Measurements from ENCODE around the gene COL5A1. TPM values are rescaled to one million over a fixed set of nuclear protein-coding genes. Genes with fewer than 3 reads are reported as not detected.

The COL5A1 gene
- total RNA-seq, 1 experiment from 2014 or later = 165 TPM

DNA sequence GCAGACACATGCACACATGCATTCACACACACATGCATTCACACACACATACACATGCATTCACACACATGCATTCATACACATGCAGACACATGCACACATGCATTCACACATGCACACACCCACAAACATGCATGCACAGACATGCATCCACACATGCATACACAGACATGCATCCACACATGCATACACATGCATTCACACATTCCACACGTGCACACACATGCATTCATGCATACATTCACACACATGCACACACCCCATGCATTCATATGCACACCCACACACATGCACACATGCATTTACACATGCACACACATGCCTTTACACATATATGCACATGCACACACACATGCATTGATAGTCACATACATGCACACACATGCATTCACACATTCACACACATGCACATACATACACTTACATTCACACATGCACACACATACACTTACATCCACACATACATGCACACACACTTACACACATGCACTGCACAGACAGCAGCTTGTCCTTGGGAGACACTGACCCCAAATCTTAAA, 106.4 kb downstream of the COL5A1 start:
- peaks cover 85% of the 10 kb centered on the region for H3K36me3 ChIP-seq
- H3K4me1 ChIP-seq (replicated peaks) = no peaks in the 10 kb centered on the region
- no peaks in the 10 kb centered on the region for H3K27me3 ChIP-seq (replicated peaks)
- no peaks in the 10 kb centered on the region; the same call in 1 of the 2 replicates for H3K9me3 ChIP-seq (replicated peaks)
- no peak overlapping the region for H3K4me3 ChIP-seq
- no peak for DNase-seq (ENCODE audit: low read depth in 1 of 2, low spot score in 2 of 2)
- no peak overlapping the region for H3K27ac ChIP-seq

DNA sequence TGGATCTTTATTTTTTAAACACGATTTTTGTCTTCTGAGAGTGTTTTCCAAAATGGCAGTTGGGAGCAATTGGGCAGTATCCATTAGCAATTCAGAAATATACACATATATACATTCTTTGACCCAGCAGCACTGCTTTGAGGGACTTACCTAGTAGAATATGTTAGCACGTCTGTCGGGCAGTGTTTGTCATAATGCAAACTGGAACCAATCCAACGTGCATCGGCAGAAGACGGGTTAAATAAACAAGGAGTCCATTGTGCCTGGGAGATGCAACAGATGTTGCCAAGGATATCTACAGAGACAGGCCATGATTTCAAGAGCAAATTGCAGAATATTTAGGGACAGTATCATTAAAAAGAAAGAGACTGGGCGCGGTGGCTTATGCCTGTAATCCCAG, 107.0 kb downstream of the COL5A1 start:
- H3K27me3 ChIP-seq (replicated peaks) = no peaks in the 10 kb centered on the region
- H3K9me3 ChIP-seq (replicated peaks) = no peaks in the 10 kb centered on the region; the same call in 1 of the 2 replicates
- H3K27ac ChIP-seq = no peak overlapping the region
- H3K4me1 ChIP-seq (replicated peaks) = no peaks in the 10 kb centered on the region
- DNase-seq (ENCODE audit: low read depth in 1 of 2, low spot score in 2 of 2) = no peak
- H3K36me3 ChIP-seq = peaks cover 84% of the 10 kb centered on the region
- no peak overlapping the region for H3K4me3 ChIP-seq

DNA sequence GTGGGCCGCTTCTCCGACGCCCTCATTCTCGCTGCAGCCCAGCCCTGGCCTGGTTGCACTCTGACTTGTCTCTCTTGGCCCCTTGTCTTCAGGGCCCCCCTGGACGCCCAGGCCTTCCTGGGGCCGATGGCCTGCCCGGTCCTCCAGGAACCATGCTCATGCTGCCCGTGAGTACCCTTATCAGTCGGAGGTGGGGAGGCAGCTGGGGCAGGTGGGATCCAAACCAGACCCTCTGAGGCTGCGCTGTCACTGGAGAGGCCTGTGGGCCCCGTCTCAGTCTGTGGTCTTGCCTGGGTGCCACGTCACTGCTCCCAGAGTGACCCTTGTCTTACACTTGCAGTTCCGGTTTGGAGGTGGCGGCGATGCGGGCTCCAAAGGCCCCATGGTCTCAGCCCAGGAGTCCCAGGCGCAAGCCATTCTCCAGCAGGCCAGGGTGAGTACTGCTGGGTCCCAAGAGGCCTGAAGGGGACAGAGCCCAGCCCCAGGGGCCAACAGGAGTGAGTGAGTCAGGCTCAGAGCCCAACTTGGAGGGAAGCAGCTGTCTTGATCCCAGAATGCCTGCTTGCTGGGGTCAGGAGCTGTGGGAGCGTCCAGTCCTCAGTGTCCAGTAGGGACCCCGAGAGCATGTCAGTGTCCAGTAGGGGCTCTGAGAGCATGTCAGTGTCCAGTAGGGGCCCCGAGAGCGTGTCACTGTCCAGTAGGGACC, 109.0 kb downstream of the COL5A1 start:
- H3K36me3 ChIP-seq = peaks cover 84% of the 10 kb centered on the region
- no peak overlapping the region for H3K27ac ChIP-seq
- no peak overlapping the region for H3K4me3 ChIP-seq
- H3K27me3 ChIP-seq (replicated peaks) = no peaks in the 10 kb centered on the region
- DNase-seq (ENCODE audit: low read depth in 1 of 2, low spot score in 2 of 2) = no peak
- H3K4me1 ChIP-seq (replicated peaks) = no peaks in the 10 kb centered on the region
- H3K9me3 ChIP-seq (replicated peaks) = no peaks in the 10 kb centered on the region; the same call in 1 of the 2 replicates

DNA sequence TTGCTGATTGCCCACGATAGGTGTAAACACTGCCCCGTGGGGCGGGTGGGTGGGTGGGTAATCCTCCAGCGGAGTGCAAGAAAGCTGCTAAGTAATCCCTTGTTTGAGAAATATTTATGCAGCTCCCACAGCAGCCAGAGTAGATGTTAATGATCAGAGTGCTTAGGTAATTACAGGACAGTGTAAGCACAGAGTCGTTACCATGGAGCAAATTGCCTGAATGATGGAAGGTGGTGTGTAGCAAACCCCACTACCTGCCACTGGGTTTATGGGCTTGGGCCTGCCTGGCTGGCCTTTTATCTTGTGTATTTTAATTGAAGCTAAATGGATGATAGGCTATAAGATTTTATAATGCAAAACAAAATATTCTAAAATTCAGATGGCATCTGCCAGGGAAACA, 110.0 kb downstream of the COL5A1 start:
- Histone ChIP-seq H3K4me3 (no peak overlapping the region), H3K9me3 (replicated peaks) (no peaks in the 10 kb centered on the region; the same call in 1 of the 2 replicates), H3K4me1 (replicated peaks) (no peaks in the 10 kb centered on the region), H3K27ac (no peak overlapping the region), H3K36me3 (peaks cover 84% of the 10 kb centered on the region), H3K27me3 (replicated peaks) (no peaks in the 10 kb centered on the region)
- no peak for DNase-seq (ENCODE audit: low read depth in 1 of 2, low spot score in 2 of 2)

DNA sequence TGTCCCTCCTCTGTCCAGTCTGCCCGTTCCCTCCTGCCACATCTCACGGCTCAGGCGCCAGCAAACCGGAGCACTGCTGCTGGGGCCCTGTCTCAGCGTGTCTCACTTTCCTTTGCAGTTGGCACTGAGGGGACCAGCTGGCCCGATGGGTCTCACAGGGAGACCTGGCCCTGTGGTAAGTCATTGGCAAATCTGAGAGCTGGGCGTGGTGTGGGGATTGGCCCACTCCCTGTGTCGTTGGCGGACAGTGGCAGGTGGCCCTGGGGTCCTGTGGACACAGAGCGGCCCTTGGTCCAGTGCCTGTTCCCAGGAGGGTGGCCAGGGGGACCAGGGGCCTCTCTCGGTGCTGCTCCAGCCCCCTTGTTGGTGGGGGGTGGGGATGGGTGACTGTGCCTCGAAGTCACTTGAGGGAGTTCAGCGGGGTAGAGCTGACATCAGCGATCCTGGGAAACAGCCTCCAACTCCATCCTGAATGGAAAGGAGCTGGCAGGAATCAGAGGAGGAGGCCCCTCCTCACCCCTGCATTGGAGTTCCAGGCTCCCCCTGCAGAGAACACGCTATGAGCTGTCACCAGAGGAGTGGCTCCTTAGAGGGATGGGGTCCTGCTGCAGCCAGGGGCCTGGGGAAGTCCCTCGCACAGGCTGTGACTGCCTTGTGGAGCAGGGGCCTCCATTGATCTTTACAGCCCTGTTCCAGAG, 111.0 kb downstream of the COL5A1 start:
- Histone ChIP-seq H3K27ac (no peak overlapping the region), H3K36me3 (peaks cover 85% of the 10 kb centered on the region), H3K4me3 (no peak overlapping the region), H3K27me3 (replicated peaks) (no peaks in the 10 kb centered on the region), H3K9me3 (replicated peaks) (no peaks in the 10 kb centered on the region; the same call in 1 of the 2 replicates), H3K4me1 (replicated peaks) (no peaks in the 10 kb centered on the region)
- DNase-seq (ENCODE audit: low read depth in 1 of 2, low spot score in 2 of 2) = no peak

DNA sequence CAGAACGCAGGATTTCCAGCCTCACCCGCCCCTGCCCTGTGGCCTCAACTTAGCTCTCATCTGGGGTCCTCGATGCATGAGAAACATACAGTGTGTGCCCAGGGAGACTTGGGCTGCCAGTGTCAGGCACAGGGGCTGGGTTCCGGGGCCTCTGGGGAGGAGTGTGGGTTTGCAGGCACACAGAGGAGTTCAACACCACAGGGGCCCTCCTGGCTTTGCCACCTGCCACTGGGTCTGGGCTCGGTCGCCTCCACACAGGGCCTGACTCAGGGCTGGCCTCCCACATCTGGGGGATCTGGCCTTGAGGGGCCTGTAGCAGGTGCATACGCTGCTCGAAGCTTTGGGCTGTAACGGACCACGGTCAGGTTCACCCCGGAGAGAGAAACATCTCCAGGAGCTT, 111.6 kb downstream of the COL5A1 start:
- H3K36me3 ChIP-seq = peaks cover 81% of the 10 kb centered on the region
- DNase-seq (ENCODE audit: low read depth in 1 of 2, low spot score in 2 of 2) = no peak

DNA sequence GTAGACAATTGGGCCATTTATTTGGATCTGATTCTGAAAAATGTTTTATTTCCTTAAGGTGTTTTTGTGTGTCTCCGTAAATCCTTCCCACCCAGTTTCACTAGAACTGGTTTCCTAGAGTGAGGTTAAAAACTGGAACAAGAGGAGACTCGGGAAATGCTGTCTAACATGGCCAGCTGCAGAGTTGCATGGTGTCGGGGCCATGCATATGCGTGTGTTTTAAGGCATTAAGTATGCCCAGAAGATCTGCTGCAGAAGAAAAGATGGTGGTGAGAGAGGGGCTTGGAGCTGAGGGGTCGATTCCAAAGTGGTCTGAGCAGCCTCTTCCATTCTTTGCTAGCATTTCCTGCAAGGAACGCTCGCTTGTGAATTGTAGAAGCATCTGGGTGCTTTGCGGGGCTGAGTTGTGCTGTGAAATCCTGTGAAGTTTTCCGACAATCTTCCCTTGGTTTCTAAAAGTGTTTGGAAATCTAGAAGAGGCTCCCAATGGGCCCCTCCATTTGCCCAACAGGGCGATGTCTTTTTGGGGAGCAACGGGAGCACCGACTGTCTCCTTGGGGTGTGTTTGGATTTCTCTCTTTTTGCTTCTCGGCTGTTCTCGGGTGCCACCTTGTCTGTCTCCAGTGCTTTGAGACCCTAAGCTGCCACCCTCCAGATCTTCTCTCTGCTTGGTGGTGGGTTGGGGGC, 113.8 kb downstream of the COL5A1 start:
- Histone ChIP-seq H3K36me3 (peaks cover 66% of the 10 kb centered on the region), H3K27me3 (replicated peaks) (no peaks in the 10 kb centered on the region), H3K4me1 (replicated peaks) (no peaks in the 10 kb centered on the region), H3K4me3 (no peak overlapping the region), H3K9me3 (replicated peaks) (no peaks in the 10 kb centered on the region), H3K27ac (no peak overlapping the region)
- DNase-seq (ENCODE audit: low read depth in 1 of 2, low spot score in 2 of 2) = no peak

More for the DNA sequence above, 111.6 kb downstream of the COL5A1 start:
- H3K4me1 ChIP-seq (replicated peaks) = no peaks in the 10 kb centered on the region
- no peaks in the 10 kb centered on the region; the same call in 1 of the 2 replicates for H3K9me3 ChIP-seq (replicated peaks)
- no peaks in the 10 kb centered on the region for H3K27me3 ChIP-seq (replicated peaks)
- H3K27ac ChIP-seq = no peak overlapping the region
- H3K4me3 ChIP-seq = no peak overlapping the region

DNA sequence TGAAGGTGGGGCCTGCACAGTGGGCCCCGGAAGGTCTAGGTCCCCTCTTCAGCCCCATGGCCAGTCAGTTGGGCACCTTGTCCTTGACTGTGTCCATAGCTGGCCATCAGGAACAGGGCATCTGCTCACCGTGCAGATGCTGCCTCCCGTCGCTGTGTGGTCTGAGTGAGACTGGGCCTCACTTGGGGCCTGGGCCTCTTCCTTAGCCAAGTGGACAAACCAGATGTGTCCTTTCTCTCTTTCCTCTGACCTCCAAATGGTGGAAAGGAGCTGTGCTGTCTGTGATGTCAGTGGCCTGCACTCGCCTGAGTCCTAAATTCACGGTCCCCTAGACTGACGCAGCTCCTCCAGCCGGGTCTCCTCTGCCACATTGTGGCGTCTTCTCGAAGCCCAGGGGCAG, 114.5 kb downstream of the COL5A1 start:
- Histone ChIP-seq H3K4me1 (replicated peaks) (no peaks in the 10 kb centered on the region), H3K9me3 (replicated peaks) (no peaks in the 10 kb centered on the region), H3K36me3 (peaks cover 65% of the 10 kb centered on the region), H3K4me3 (no peak overlapping the region), H3K27ac (no peak overlapping the region), H3K27me3 (replicated peaks) (no peaks in the 10 kb centered on the region)
- DNase-seq (ENCODE audit: low read depth in 1 of 2, low spot score in 2 of 2) = no peak

DNA sequence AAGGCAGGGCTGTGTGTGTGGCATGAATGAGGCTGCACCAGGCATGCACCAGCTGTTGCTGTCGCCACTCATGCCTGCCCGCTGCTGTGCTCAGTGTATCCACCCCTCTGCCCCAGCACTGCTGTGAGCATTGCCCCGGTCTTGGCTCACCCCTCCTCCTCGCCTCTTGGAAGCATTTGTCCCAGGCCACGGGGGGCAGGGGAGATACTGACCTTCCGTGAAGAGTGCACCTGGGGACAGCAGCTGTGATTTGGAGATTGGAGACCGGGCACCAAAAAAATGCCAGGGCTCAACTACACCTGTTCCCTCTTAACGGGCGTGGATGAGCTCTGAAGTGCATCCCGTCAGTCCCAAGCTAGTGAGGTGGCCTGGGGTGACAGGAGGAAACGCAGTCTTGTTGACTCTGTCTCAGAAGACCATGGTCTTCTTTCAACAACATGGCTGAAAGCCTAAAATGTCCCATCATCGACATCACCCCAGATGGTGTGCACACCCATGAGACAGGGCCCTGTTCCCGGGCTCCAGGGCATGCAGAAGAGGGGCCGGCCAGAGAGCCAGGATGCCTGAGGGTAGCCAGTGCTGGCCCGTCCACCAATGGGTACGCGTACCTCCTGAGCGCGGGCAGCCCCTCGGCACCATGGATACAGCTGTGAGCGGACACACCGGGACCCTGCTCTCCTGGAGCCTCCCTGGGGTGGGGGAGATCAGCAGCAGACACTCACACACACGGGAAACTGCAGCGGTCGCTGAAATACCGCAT, 115.8 kb downstream of the COL5A1 start:
- Histone ChIP-seq H3K9me3 (replicated peaks) (no peaks in the 10 kb centered on the region), H3K4me3 (no peak overlapping the region), H3K4me1 (replicated peaks) (no peaks in the 10 kb centered on the region), H3K27me3 (replicated peaks) (no peaks in the 10 kb centered on the region), H3K27ac (no peak overlapping the region), H3K36me3 (peaks cover 72% of the 10 kb centered on the region)
- no peak for DNase-seq (ENCODE audit: low read depth in 1 of 2, low spot score in 2 of 2)

DNA sequence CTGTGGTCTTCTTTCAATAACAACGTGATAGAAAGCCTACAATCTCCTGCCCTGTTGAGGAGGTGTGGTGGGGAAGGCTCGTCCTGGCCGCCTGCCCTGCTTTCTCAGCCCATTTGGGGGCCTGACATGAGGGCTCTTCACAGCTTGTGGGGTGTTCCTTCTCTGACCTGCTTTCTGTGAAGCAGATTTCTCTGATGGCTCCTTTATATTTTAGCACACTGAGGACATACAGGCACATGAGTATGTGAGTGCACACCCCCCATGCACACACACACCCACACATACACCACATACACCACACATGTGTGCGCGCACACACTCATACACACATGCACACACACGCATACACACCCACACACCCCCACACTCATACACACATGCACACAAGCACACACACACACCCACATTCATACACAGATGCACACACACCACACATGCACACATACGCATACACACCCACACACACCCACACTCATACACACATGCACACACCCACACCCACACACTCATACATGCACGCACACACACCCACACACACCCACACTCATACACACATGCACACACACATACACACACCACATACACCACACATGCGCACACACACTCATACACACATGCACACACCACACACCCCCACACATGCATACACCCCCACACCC, 117.5 kb downstream of the COL5A1 start:
- Histone ChIP-seq H3K27ac (no peak overlapping the region), H3K4me1 (replicated peaks) (no peaks in the 10 kb centered on the region), H3K27me3 (replicated peaks) (no peaks in the 10 kb centered on the region), H3K9me3 (replicated peaks) (no peaks in the 10 kb centered on the region), H3K36me3 (peaks cover 71% of the 10 kb centered on the region), H3K4me3 (no peak overlapping the region)
- DNase-seq (ENCODE audit: low read depth in 1 of 2, low spot score in 2 of 2) = no peak

DNA sequence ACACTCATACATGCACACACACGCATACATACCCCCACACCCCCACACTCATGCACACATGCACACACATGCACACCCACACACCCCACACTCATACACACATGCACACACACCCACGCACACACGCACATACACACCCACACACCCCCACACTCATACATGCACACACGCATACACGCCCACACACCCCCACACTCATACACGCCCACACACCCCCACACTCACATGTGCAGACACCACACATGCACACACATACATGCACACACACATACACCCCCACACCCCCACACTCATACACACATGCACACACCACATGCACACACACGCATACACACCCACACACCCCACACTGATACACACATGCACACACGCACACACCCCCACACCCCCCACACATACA, 118.3 kb downstream of the COL5A1 start:
- no peak overlapping the region for H3K4me3 ChIP-seq
- peaks cover 70% of the 10 kb centered on the region for H3K36me3 ChIP-seq

DNA sequence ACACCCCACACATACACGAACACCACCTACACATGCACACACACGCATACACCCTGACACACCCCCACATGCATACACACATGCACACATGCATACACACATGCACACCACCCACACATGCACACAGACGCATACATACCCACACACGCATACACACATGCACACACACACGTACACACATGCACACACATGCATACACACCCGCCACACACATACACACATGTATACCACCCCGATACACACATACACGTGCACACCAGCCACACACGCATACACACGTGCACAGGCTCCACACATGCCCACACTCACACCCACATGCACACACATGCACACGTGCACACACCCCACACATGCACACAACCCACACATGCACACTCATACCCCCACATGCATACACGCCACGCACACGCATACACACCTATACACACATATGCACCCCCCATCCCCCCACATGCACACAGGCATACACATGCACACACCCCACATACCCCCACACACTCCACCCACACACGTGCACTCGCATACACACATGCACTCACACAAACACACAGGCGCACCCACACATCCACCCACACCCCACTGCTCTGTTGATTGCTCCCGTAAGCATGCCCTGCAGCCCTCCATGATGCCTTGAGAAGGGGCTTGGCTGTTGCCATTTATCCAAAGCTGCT, 119.3 kb downstream of the COL5A1 start:
- H3K36me3 ChIP-seq = peaks cover 70% of the 10 kb centered on the region

More for the DNA sequence above, 118.3 kb downstream of the COL5A1 start:
- Histone ChIP-seq H3K4me1 (replicated peaks) (no peaks in the 10 kb centered on the region), H3K27ac (no peak overlapping the region), H3K9me3 (replicated peaks) (no peaks in the 10 kb centered on the region), H3K27me3 (replicated peaks) (no peaks in the 10 kb centered on the region)
- DNase-seq (ENCODE audit: low read depth in 1 of 2, low spot score in 2 of 2) = no peak

More for the DNA sequence above, 119.3 kb downstream of the COL5A1 start:
- no peak overlapping the region for H3K27ac ChIP-seq
- H3K4me3 ChIP-seq = no peak overlapping the region
- DNase-seq (ENCODE audit: low read depth in 1 of 2, low spot score in 2 of 2) = no peak
- H3K9me3 ChIP-seq (replicated peaks) = no peaks in the 10 kb centered on the region
- H3K4me1 ChIP-seq (replicated peaks) = no peaks in the 10 kb centered on the region
- H3K27me3 ChIP-seq (replicated peaks) = no peaks in the 10 kb centered on the region

All from SJSA1 (cell line).